ENCODE data around the gene TRAF1.
A peak's percentile ranks its signal among the peaks of the same experiment; 100 is the strongest.

TRAF1 gene

DNA sequence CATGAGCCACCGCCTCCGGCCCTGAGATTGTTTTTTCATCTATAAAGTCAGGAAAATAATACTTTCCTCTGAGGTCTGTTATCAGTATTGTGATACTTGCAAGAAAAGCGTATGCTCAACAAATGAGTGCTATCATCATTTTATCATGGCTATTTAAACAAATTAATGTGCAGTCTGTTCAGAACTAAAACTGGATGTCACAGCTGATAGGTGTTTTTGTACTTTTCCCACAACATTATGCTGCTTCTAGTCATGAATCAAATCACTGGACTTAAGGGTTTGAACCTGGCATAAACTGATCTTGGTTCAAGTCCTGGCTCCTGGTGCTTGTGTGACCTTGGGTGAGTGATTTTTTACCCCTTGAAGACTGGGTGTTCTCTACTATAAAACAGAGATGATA is 28.2 kb downstream of the TRAF1 start:
- no peak for TF ChIP-seq MYC (IDR thresholded peaks at IDR 0.05; ENCODE audit: low read depth, low read length)
- no peak for TF ChIP-seq POLR2A (IDR thresholded peaks at IDR 0.05; ENCODE audit: extremely low read depth, insufficient read length)
- TF ChIP-seq, protein P1, sequence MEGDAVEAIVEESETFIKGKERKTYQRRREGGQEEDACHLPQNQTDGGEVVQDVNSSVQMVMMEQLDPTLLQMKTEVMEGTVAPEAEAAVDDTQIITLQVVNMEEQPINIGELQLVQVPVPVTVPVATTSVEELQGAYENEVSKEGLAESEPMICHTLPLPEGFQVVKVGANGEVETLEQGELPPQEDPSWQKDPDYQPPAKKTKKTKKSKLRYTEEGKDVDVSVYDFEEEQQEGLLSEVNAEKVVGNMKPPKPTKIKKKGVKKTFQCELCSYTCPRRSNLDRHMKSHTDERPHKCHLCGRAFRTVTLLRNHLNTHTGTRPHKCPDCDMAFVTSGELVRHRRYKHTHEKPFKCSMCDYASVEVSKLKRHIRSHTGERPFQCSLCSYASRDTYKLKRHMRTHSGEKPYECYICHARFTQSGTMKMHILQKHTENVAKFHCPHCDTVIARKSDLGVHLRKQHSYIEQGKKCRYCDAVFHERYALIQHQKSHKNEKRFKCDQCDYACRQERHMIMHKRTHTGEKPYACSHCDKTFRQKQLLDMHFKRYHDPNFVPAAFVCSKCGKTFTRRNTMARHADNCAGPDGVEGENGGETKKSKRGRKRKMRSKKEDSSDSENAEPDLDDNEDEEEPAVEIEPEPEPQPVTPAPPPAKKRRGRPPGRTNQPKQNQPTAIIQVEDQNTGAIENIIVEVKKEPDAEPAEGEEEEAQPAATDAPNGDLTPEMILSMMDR (IDR thresholded peaks at IDR 0.05; ENCODE audit: low read depth, low read length): no peak
- TF ChIP-seq MAX (IDR thresholded peaks at IDR 0.05; ENCODE audit: low read depth, low read length): no peak
- no peak for DNase-seq (ENCODE audit: low read depth)
- H3K4me3 ChIP-seq (ENCODE audit: low read depth, low read length): no peak overlapping the region

- no peak for DNase-seq (ENCODE audit: low read depth)
- no peak overlapping the region for H3K4me3 ChIP-seq (ENCODE audit: low read depth, low read length)
- TF ChIP-seq, protein P1 (IDR thresholded peaks at IDR 0.05; ENCODE audit: low read depth, low read length): no peak
- TF ChIP-seq MAX (IDR thresholded peaks at IDR 0.05; ENCODE audit: low read depth, low read length) (no peak), POLR2A (IDR thresholded peaks at IDR 0.05; ENCODE audit: extremely low read depth, insufficient read length) (no peak), MYC (IDR thresholded peaks at IDR 0.05; ENCODE audit: low read depth, low read length) (no peak)
Measured at GRCh38 chr9:120895951-120896350, 30.6 kb downstream of the TRAF1 start.

- no peak overlapping the region for H3K4me3 ChIP-seq (ENCODE audit: low read depth, low read length)
- DNase-seq (ENCODE audit: low read depth): no peak
- TF ChIP-seq MYC (IDR thresholded peaks at IDR 0.05; ENCODE audit: low read depth, low read length) (no peak), POLR2A (IDR thresholded peaks at IDR 0.05; ENCODE audit: extremely low read depth, insufficient read length) (no peak), MAX (IDR thresholded peaks at IDR 0.05; ENCODE audit: low read depth, low read length) (no peak)
- TF ChIP-seq, protein P1 (IDR thresholded peaks at IDR 0.05; ENCODE audit: low read depth, low read length): no peak
Measured at GRCh38 chr9:120894321-120895148, 32.1 kb downstream of the TRAF1 start.

DNA sequence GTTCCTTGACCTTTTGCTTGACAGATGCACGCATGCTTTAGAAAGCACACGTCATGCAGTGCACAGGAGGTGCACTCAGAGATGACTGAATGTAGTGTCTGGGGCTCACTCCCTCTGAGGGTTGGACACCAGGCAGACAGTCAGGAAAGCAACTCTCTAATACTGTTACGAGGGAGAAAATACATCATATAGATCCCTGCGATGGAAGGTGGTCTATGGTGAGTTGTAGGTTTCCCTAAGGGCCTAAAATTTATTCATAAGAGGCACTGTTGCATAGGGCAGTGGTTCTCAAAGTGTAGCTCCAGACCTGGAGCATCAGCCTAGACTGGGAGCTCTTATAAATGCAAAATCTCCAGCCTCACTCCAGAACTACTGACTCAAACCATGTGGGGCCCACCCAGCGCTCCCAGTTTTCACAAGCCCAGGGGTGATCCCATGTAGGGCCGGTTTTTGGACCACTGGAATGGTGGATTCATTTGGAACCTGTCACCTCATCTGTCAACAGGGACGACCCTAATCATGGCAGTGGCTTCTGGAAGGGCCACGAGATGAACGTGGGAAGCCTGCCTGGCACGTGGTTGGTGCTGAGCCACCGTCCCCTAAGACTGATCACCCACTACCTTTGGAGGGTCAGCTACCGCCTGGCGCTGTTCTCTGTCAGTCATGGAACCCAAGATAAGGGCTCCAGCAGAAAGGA is 32.8 kb downstream of the TRAF1 start:
- TF ChIP-seq MYC (IDR thresholded peaks at IDR 0.05; ENCODE audit: low read depth, low read length): no peak
- no peak for TF ChIP-seq MAX (IDR thresholded peaks at IDR 0.05; ENCODE audit: low read depth, low read length)

GRCh38 chr9:120892748-120893610 is 33.6 kb downstream of the TRAF1 start:
- TF ChIP-seq, protein P1 (IDR thresholded peaks at IDR 0.05; ENCODE audit: low read depth, low read length): no peak
- TF ChIP-seq MAX (IDR thresholded peaks at IDR 0.05; ENCODE audit: low read depth, low read length) (peak; percentile 46; the same call in 1 of the 2 replicates), MYC (IDR thresholded peaks at IDR 0.05; ENCODE audit: low read depth, low read length) (peak; percentile 72)

More for the DNA sequence above, 32.8 kb downstream of the TRAF1 start:
- DNase-seq (ENCODE audit: low read depth): no peak
- no peak overlapping the region for H3K4me3 ChIP-seq (ENCODE audit: low read depth, low read length)

More at GRCh38 chr9:120892748-120893610, 33.6 kb downstream of the TRAF1 start:
- peak; percentile 95 for DNase-seq (ENCODE audit: low read depth)
- H3K4me3 ChIP-seq (ENCODE audit: low read depth, low read length): no peak overlapping the region

Measured in NB4 (cell line).